ENCODE data around the gene RPS6KA6.
A peak's percentile ranks its signal among the peaks of the same experiment; 100 is the strongest.
"Not testable (repeated sequence)": the region's sequence is repeated elsewhere in the genome, so short reads cannot be mapped to it uniquely, and the experiment has no call there.

RPS6KA6 gene

DNA sequence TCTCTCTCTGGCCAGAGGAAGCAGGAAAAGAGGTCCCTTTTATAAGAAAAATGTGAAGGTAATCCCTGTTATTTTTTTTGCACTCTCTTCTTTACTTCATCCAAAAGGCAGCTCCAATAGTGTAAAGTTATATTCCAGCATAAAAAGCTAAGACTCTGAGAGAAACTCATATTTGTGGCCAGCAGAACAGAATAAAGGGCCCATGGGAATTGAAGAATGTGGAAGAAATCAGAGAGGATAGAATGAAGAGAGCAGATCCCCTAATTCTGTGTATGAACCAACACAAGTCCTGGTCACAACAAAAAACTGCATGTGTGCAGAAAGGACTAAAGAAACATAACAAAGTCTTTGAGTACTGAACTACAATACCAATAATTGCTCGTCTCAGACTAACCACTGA is 22.3 kb downstream of the RPS6KA6 start:
- no peak for DNase-seq
- intact Hi-C loops (cut with DNase I) = no loop called here

DNA sequence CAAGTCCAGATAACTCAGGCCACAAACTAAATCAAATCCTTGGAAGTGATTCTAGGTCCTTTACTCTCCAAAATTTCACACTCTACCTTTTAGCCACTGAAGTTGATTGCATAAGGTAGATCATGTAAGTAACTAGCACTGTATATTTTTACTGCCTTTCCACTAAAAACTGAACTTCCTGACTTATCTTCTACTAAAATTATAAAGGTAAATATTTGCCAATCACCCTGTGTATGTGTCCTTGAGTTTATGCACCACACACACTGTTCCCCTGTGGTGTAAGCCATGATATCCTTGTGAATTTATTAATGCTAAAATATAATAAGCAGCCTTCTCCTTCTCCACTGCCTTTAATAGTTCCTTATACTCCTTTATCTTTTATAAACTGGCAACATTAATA is 25.6 kb downstream of the RPS6KA6 start:
- DNase-seq = no peak
- intact Hi-C loops (cut with DNase I) = no loop called here

DNA sequence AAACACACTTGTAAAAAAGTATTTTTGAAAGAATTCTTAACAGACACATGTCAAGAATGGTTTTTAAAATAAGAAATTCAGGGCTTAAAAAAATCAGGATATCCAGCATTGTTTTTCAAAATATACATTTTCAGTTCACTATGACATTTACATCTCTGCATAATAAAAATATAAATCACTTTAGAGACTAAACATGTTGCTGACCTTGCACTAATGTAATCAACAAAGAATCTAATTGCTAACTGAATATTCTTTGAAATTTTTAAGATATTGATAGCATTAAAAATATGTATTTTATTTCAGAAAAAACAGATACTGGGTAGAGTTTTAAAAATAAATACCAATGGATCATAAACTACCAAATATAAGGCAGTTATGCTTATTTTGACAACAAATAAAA is 26.4 kb downstream of the RPS6KA6 start:
- DNase-seq = no peak
- intact Hi-C loops (cut with DNase I) = no loop called here

DNA sequence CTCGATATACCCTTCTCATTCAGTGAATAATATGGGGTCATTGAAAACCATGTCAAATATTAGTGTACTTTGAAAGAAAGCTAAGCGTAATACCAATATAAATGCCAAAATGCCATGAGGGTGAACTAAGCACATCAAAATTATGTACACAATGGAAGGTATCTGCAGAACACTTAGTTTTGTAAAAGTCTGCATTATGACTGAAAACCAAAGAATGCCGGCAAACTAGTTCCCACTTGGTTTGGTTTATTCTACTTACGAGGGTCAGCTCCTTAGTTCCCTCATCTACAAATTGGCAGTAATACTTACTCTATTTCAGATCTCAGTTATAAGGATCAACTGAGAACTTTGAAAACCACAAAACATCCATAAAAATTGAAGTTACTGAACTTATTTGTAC is 27.3 kb downstream of the RPS6KA6 start:
- intact Hi-C loops (cut with DNase I) = no loop called here
- no peak for DNase-seq

DNA sequence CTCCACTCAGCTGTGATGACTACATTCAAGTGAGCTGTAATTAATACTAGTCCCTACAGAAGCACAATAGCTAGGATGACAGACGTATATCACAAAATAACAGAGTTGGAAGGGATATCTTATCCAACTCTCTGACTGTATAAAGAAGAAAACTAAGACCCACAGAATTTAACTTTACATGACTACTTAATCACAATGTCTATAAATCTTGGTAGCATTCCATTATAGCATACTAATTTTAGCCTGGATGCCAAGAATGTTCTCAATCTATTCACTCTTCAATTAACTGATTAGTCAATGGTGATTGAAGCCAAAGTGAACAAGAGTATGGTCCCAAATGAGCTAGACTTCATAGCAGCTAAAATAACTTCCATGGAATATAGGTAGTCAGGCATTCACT is 31.2 kb downstream of the RPS6KA6 start:
- no peak for DNase-seq
- intact Hi-C loops (cut with DNase I) = no loop called here

DNA sequence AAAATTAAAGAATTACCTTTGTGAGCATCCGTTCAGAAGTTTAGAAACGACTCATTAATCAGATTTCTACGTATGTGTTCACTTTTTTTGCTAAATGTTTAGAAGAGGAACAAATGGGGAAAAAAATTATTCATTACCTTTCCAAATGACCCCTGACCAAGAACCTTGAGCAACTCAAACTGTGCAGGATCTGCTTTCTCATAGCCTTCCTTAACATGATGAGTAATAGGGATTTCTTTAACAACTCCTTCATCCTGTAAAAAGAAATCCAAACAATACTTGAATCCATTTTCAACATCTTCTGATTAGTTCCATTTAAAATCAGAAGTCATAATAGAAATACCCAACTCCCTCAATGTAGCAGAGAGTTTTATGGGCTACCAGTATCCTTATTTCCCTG is 32.1 kb downstream of the RPS6KA6 start:
- DNase-seq = no peak
- intact Hi-C loops (cut with DNase I) = no loop called here

DNA sequence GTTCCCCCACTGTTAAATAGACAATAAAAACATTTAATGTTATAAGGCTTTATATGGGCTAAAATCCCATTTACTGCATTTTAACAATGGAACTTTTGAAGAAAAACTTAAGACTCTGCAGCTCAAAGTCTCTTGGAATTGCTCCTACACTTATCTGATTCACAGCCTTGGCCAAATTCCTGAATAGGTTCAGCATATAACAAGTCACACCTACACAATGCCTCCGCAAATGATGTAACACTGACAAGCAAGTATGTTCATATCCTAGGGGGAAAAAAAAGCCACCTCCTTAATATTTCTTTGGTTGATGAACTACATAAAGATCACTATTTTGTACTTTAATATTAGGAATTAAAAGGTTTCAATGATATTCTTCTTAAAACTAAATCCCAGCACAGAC is 34.5 kb downstream of the RPS6KA6 start:
- DNase-seq = no peak
- intact Hi-C loops (cut with DNase I) = no loop called here

DNA sequence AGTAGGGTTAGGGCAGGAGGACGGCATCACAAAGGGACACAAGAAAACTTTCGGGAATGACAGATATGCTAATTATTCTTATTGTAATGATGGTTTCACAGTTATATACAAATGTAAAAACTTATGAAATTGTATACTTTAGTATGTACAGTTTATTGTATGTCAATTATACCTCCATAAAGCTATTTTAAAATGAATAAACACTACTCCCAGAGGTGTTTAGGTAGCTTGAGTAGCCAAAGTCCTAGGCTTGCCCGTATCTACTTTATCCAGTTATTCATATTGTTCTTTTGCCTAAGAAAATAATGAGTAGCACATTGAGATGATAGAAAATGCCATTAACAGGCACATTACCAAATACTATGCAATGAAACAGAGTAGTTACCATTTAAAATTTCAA is 43.0 kb downstream of the RPS6KA6 start:
- DNase-seq = no peak
- intact Hi-C loops (cut with DNase I) = no loop called here

DNA sequence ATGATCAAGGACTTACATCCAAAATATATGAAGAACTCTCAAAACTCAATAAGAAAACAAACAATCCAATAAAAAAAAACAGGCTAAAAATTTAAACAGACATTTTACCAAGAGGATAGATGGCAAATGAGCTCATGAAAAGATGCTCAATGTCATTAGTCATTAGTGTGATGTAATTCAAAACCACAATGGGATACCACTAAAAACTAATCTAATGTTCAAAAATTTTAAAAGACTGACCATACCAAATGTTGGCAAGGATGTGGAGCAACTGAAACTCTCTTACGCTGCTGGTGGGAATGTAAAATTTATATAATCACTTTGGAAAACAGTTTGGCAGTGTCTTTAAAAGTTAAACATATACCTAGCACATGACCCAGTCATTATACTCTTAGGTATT is 43.7 kb downstream of the RPS6KA6 start:
- no peak for DNase-seq
- intact Hi-C loops (cut with DNase I) = no loop called here

DNA sequence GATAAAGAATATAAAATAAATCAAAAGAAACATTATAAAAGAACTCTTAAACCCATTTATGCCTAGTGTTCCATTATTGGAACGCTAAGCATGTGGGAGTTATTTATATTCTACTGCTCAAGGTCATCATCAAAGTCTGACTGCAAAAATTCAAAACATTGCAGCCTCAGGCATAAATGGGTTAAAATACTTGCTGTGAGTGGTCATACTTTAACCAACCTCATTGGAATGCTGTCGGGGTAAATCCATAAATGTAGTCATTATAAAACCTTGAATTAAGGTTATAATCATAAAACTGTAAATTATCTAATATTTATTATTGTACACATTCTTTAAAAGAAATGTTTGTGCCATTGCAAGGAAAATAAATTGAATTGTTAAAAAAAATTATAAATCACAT is 55.0 kb downstream of the RPS6KA6 start:
- DNase-seq = no peak

DNA sequence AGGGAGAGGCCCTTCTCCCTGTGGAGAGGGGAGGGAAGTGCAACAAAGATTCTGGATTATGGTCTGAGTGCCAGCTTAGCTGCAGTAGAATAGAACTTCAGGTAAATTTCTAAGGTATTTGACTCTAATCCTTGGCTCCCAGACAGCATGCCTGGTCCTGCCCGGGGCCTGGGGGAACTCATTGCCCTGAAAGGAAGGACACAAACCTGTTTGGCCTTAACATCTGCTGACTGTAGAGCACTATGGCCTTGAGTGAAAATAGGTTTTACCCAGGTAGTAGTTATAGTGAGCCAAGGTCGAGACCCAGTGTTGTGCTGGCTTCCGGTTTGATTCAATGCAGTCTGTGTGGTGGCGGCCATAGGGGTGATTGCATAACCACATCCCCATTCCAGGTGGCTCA is 64.4 kb downstream of the RPS6KA6 start:
- peak in 1 of 10 donors; percentile 30 for DNase-seq
- intact Hi-C loops (cut with DNase I) = no loop called here

More for the DNA sequence above, 55.0 kb downstream of the RPS6KA6 start:
- intact Hi-C loops (cut with DNase I) = no loop called here

DNA sequence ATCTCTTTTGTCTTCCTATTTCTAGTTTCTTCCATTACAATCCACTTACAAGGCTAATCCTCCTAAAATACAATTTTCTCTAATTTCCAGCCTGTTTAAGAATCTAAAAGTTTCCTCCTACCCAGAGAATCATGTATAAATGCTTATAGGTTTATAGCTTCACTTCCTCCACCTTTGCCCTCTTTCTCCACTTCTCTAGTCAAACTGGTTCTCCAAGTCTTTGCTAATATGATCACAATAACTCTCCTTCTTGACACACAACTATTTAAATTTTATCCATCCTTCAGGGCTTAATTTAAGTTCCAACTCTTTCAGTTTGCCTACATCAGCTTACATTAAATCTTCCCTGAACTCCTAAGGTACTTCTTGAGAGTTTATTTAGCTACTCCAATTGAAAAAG is 69.2 kb downstream of the RPS6KA6 start:
- DNase-seq = no peak
- intact Hi-C loops (cut with DNase I) = no loop called here

DNA sequence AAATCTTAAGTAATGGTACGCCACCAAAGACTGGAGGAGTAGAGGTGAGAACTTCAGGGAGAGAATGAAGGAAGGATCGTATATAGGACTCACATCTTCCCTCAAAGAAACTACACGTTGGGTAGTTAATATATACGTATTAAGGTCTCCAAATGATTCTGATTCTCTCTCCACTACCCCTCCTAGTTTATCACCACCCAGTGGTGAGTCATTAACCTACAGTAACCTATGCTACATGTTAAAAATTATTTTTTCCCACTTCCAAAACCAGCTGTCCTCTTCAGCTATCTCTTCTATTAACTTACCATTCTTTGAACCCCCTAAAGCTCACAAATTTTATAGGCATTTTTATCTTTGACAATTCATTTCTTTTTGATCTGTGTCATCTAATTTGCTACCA is 69.7 kb downstream of the RPS6KA6 start:
- intact Hi-C loops (cut with DNase I) = no loop called here
- DNase-seq = no peak

DNA sequence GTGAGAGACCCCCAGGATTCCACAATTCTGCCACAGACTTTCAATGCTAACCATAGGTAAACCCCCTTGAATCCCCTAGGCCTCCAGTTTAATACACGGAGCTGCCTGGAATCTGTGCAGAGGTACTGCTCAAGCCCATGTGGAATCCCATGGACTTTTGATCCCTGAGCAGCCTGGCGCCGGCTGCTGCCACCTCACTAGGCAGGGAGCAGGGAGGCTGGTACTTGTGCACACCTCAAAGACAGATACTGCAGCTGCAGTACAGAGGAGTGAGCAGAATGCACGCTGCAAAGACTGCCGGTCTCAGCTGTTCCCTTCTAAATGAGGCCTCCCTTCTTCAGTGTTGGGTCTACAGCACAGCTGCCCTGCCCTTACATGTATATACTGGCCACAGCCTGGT is 79.4 kb downstream of the RPS6KA6 start:
- peak in 1 of 10 donors; percentile 43 for DNase-seq
- intact Hi-C loops (cut with DNase I) = no loop called here

DNA sequence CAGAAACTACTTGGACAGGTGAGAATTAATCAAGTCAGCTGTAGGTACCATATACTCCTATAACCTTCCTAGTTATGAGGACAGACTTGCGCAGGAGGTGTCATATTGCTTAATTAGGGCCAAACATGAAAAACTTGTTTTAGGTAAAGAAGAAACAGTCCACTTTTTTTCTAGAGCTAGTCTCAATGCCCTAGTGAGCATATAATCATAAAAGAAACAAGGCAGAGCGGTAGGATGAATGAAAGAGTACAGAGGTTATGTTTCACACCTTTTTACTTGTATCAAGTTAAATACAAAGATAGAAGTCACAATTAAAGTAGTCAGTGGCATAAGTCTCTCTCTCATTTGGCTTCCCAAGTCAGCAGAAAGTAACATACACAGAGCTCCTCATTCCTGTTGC is 88.9 kb downstream of the RPS6KA6 start:
- DNase-seq = no peak
- intact Hi-C loops (cut with DNase I) = no loop called here

DNA sequence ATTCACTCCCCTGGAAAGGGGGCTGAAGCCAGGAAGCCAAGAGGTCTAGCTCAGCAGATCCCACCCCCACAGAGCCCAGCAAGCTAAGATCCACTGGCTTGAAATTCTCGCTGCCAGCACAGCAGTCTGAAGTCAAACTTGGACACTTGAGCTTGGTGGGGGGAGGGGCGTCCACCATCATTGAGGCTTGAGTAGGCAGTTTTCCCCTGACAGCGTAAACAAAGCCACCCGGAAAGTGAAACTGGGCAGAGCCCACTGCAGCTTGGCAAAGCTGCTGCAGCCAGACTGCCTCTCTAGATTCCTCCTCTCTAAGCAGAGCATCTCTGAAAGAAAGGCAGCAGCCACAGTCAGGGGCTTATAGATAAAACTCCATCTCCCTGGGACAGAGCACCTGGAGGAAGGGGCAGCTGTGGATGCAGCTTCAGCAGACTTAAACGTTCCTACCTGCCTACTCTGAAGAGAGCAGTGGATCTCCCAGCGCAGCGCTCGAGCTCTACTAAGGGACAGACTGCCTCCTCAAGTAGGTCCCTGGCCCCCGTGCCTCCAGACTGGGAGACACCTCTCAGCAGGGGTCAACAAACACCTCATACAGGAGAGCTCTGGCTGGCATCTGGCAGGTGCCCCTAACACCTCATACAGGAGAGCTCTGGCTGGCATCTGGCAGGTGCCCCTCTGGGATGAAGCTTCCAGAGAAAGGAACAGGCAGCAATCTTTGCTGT is 108.4 kb downstream of the RPS6KA6 start:
- DNase-seq = peak in 6 of 10 donors; percentile 6 to 73 (median 41)
- intact Hi-C loops (cut with DNase I) = not testable (repeated sequence)

DNA sequence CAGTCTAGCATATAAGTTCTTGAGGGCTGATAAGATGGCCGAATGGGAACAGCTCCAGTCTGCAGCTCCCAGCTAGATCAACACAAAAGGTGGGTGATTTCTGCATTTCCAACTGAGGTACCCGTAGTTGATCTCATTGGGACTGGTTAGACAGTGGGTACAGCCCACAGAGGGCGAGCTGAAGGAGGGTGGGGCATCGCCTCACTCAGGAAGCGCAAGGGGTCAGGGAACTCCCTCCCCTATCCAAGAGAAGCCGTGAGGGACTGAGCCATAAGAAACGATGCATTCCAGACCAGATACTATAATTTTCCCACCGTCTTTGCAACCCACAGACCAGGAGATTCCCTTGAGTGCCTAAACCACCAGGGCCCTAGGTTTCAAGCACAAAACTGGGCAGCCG is 109.0 kb downstream of the RPS6KA6 start:
- DNase-seq = peak in 2 of 10 donors; percentile 27 to 59
- intact Hi-C loops (cut with DNase I) = no loop called here

DNA sequence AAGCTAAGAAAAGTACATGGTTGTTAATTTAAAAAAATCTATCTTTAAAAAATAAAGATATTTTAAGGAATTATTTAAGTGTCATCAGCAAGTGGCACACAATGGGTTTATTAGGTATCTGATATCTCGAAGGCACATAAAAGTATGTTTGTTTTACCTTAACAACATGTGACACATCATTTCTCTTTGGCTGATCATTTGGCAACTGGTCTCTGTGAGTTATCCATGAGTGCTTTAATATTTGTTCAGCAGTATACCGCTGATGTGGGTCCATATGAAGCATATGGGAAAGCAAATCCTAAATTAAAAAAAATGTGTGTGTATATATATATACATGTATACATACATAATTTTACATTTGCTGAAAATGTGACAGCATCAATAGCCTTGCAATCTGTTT is 123.2 kb downstream of the RPS6KA6 start:
- no peak for DNase-seq
- intact Hi-C loops (cut with DNase I) = no loop called here

DNA sequence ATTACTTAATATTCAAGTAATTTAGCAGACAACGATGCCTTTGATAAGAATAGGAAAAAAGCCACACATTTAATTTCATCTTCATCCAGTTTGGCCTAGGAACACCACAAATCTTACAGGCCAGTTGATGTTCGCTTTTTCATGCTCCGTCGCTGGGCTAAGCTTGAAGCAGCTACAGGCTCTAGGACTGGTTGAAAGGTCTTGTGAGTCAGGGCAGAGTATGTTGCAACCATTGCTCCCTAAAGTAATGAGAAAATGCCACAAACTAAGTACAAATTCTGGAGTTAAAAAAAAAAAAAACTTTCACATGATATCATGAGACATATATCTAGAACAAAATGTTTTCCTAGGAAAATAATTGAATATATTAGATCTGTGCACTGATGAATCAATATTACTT is 123.8 kb downstream of the RPS6KA6 start:
- intact Hi-C loops (cut with DNase I) = no loop called here
- DNase-seq = no peak

DNA sequence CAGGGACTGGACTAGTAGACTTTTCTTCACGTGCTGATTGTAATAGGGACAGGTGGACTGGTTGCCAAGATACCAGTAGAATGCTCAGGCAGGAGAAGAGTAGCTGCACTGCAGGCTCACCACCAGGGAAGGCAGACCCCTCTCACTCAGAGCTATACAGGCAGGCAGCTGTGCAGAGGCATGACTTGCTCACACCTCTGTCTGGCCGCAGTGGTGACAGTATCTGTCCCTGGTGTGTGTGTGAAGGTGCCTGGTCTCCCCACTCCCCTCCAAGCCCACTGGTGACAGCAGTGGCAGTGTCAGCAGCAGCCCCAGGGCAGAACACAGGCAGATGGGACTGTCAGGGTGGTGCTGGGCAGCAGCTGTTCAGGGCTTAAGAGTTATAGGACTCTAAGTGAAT is 140.7 kb downstream of the RPS6KA6 start:
- peak in 1 of 10 donors; percentile 59 for DNase-seq
- intact Hi-C loops (cut with DNase I) = no loop called here

DNA sequence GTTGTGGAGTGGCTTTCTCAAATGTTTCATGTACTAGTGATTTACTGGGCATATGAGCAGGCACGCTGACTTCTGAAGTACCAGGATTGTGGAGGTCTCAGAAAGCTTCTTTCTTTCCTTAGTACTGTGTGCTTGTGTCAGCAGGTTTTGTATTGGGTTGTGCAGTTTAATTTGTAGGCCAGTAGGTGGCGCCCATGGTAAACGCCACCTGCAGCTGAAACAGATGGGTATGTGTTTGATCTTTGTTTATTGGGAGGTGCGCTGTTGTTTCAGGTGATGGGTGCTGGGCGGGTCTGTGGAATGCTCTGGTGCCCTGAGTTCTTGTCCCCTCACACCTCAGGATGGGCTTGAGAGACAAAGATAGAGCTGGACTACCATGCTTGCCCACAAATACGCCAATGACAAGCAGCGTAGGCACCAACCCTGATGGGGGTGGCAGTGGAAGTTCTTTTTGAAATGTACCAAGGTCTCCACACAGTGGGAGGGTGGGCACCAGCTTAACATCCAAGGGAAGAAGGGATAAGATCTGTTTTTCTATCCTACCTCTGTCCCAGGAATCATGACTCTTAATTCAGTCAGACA is 141.5 kb downstream of the RPS6KA6 start:
- intact Hi-C loops (cut with DNase I) = no loop called here
- DNase-seq = no peak

DNA sequence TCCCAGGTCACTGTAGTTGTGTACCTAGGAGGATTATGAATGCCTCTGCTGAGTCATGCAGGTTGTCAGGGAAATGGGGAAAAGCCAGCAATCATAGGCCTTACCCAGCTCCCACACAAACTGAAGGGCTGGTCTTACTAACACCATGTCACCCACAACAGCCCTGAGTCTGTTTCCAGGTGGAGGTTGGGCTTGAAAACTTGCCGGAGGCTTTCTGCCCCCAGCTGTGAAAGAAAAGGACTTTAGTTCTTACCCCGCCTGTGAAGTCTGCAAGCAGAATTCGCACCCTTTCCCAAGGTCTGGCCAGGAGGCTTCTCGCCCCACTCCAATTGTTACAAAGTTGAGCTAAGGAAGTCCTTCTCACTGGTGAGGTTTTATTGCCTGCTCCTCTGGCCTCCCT is 143.9 kb downstream of the RPS6KA6 start:
- no peak for DNase-seq
- intact Hi-C loops (cut with DNase I) = no loop called here
